Activated T-helper 2 cell treated with anti-CD3 and anti-CD28 coated beads, Interferon-gamma antibody, Interleukin-2, Interleukin-4, amounts not matched to agents 10 μg/mL and 5 μg/mL and 100 μg/mL, durations not matched to agents 14 hours and 24 hours and 36 hours (primary cell): ENCODE measurements around the gene DAAM2. TPM values are rescaled to one million over a fixed set of nuclear protein-coding genes. Genes with fewer than 3 reads are reported as not detected.

Experiments
- DNase-seq: peaks from one replicate; pipeline ENCODE4 v3.0.0; 2021; ENCODE audit warnings: low spot score
- H3K27ac Mint-ChIP-seq: one replicate; pipeline ENCODE4 v1.8.0; 2021; ENCODE audit warnings: mixed read lengths
- H3K27me3 Mint-ChIP-seq: one replicate; pipeline ENCODE4 v1.8.0; 2021; ENCODE audit warnings: low read depth, mixed read lengths
- H3K36me3 Mint-ChIP-seq: one replicate; pipeline ENCODE4 v1.8.0; 2021; ENCODE audit warnings: low read depth, mixed read lengths
- H3K4me1 Mint-ChIP-seq: one replicate; pipeline ENCODE4 v1.8.0; 2021; ENCODE audit warnings: low read depth, mixed read lengths
- H3K4me3 Mint-ChIP-seq: one replicate; pipeline ENCODE4 v1.8.0; 2021; ENCODE audit warnings: low read depth, mild to moderate bottlenecking, moderate library complexity, mixed read lengths
- H3K9me3 Mint-ChIP-seq: one replicate; pipeline ENCODE4 v1.8.0; 2021; ENCODE audit warnings: mixed read lengths
- intact Hi-C: fragments of 100-400 bp; cut with micrococcal nuclease; formaldehyde crosslinking; loops from one replicate; pipeline ENCODE4 v1.15.1; 2023
- total RNA-seq: library from RNA; stranded (reverse); gene quantifications from 2 replicates; pipeline ENCODE4 v1.2.3, GENCODE V29; 2022

DAAM2 gene
- total RNA-seq, 1 donor from 2014 or later = not detected

DNA sequence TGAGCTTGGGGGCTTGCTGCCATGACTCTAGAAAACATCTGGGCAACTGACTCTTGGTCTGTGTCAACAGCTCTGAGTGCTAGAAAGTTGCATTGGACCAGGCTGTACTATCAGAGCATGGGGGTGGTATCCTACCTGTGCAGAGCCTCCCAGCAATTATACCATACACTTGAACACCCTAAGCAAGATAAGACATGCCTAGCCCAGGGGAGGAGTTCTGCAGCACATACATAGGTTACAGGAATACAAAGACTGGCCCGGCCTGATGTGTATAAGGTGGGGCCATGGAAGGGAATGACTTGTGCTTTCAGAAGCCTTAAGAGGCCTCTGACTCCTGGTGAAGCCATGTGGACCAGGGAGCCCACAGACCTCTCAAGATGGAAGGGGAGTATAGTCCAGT is 153.4 kb downstream of the DAAM2 start:
- Mint-ChIP-seq H3K9me3 (no peaks in the 10 kb centered on the region), H3K27ac (no peak overlapping the region), H3K4me3 (no peak overlapping the region), H3K36me3 (no peaks in the 10 kb centered on the region), H3K4me1 (no peaks in the 10 kb centered on the region), H3K27me3 (peaks cover 2% of the 10 kb centered on the region)
- intact Hi-C loops = no loop called here
- DNase-seq = no peak

DNA sequence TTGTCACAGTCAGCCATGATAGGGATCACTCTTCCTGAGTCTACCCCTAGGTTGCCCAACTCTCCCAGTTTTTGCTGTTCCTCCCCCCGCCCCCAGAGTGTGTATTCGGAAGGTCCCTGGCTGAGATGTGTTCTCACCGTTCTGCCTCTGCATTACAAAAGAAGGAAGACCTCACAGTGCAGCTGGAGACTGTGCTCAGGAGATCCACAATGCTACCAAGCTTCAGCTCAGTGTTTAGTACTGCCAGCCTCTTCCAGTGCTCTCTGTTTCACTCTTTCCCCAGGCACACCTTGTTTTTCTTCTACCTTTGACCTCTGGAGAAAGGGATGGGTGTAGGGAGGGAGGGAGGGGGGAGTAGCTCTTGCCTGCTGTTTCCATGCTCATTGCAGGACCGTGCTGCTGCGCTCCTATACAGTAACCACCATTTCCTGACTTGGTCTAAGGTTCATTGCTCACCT is 155.5 kb downstream of the DAAM2 start:
- no peak for DNase-seq
- Mint-ChIP-seq H3K27me3 (peaks cover 2% of the 10 kb centered on the region), H3K9me3 (no peaks in the 10 kb centered on the region), H3K36me3 (no peaks in the 10 kb centered on the region), H3K4me1 (no peaks in the 10 kb centered on the region), H3K27ac (no peak overlapping the region), H3K4me3 (no peak overlapping the region)
- intact Hi-C loops = no loop called here

DNA sequence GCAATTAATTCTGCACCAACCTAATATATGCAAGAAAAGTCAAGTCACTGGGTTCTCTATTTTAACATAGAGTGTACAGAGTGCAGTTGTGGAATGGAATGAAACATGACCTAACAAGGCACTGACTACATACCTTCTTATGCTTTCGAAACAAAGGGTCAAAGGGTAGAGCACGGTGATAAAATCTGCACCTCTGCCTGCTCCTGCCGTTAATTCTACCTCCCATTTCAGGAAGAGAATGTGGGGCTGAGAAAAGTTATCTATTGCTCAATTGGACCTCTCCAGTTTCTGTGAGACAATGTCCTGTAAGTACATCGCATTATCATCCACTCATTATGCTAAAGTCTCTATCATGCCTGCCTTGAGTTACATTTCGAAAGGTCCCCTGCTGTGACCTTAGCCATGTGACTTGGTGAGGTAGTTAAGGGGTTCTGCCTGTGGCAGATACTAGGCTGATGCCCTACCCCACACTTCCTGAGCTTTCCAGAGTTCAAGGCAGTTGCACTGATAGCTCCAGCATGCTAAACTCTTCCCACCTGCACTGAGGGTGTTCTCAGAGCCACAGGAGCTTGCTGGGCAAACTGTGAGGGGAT is 156.1 kb downstream of the DAAM2 start:
- Mint-ChIP-seq H3K4me3 (no peak overlapping the region), H3K27ac (no peak overlapping the region), H3K36me3 (no peaks in the 10 kb centered on the region), H3K9me3 (no peaks in the 10 kb centered on the region), H3K4me1 (no peaks in the 10 kb centered on the region), H3K27me3 (peaks cover 2% of the 10 kb centered on the region)
- DNase-seq = no peak
- intact Hi-C loops = no loop called here

DNA sequence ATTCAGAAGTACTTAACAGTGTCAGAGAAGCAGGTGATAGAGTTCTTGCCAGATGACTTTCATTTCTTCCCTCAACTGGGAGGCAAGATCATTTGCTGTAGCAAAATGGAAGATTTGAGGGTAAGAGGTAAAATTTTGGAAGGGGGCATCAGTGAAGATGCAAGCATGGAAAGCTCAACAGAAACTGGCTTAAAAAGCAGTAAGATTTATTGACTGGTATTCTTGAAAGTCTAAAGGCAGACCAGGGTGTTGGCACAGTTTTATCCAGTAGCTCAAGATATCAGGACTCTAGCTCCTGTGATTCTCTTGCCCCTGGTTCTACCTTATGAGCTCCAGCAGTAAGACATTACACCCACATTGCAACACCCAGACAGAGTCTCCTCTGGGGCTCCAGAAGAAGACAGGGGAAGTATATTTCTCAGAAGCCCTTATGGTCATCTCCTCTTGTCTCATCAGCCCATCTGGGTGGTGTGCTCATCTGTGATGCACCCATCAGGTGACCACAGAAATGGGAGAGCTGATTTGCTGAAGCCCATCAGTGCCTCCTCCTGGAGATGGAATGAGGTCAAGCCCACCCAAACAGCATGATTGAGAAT is 158.0 kb downstream of the DAAM2 start:
- H3K27me3 Mint-ChIP-seq = peaks cover 2% of the 10 kb centered on the region

DNA sequence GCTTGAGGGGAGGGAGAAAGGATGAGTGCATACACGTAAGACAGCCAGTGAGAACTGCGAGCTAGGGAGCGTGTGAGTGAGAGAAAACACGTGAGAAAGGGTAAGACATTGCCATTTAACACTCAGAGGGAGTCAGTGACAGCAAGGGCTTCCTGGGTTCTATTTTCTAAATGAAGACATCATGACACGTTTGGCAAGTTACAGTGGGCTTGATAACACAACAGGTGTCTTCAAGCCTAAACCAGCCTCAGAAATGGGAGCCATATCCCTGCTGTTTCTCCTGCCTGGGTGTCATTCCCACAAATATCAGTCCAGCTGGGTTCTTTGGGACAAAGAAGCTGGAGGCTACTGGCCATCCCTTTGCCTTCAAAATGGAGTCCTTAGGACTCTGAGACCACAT is 159.0 kb downstream of the DAAM2 start:
- no peaks in the 10 kb centered on the region for H3K9me3 Mint-ChIP-seq
- intact Hi-C loops = no loop called here
- H3K4me1 Mint-ChIP-seq = no peaks in the 10 kb centered on the region
- H3K27me3 Mint-ChIP-seq = peaks cover 2% of the 10 kb centered on the region
- no peak for DNase-seq
- H3K36me3 Mint-ChIP-seq = no peaks in the 10 kb centered on the region
- no peak overlapping the region for H3K27ac Mint-ChIP-seq
- no peak overlapping the region for H3K4me3 Mint-ChIP-seq

More for the DNA sequence above, 158.0 kb downstream of the DAAM2 start:
- no peak overlapping the region for H3K4me3 Mint-ChIP-seq
- no peaks in the 10 kb centered on the region for H3K4me1 Mint-ChIP-seq
- H3K36me3 Mint-ChIP-seq = no peaks in the 10 kb centered on the region
- H3K27ac Mint-ChIP-seq = no peak overlapping the region
- intact Hi-C loops = no loop called here
- DNase-seq = no peak
- H3K9me3 Mint-ChIP-seq = no peaks in the 10 kb centered on the region

DNA sequence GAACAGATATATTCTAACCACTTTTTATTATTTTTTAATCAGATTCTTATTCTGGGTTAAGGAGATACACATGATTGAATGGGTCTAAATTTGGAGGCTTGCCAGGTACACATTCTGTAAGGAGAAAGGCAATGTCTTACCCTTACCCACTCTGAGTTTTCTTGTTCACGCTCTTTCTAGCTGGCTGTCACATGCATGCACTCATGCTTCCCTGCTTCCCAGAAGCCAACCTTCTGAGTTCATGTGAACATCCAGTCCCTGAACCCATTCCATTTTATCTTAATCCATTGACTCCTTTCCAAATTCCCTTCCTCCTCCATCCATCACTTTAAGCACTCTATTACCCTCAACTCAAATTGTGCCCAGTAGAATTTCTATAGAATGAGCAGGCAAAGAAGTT is 159.5 kb downstream of the DAAM2 start:
- H3K27ac Mint-ChIP-seq = no peak overlapping the region
- H3K4me3 Mint-ChIP-seq = no peak overlapping the region
- intact Hi-C loops = no loop called here

DNA sequence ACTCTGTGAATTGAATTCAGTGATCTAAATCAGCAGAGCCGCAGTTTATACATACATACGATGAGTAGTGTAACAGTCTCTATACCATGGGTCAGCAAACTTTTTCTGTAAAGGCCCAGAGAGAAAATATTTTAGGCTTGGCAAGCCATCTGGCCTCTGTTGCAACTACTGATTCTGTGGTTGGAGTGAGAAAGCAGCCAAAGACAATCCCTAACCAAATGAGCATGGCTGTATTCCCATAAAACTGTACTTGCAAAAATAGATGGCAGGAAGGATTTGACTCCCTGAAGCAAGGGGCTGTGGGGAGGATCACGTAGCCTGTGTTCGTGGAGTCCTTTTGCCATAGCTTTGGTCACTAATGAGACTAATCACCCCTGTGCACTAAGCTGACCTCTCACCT is 160.0 kb downstream of the DAAM2 start:
- H3K36me3 Mint-ChIP-seq = no peaks in the 10 kb centered on the region
- H3K4me1 Mint-ChIP-seq = no peaks in the 10 kb centered on the region
- H3K27ac Mint-ChIP-seq = no peak overlapping the region
- no peak for DNase-seq
- H3K9me3 Mint-ChIP-seq = no peaks in the 10 kb centered on the region
- no peaks in the 10 kb centered on the region for H3K27me3 Mint-ChIP-seq
- intact Hi-C loops = no loop called here
- H3K4me3 Mint-ChIP-seq = no peak overlapping the region

More for the DNA sequence above, 159.5 kb downstream of the DAAM2 start:
- Mint-ChIP-seq H3K27me3 (peaks cover under 1% of the 10 kb centered on the region), H3K4me1 (no peaks in the 10 kb centered on the region), H3K9me3 (no peaks in the 10 kb centered on the region), H3K36me3 (no peaks in the 10 kb centered on the region)
- no peak for DNase-seq

DNA sequence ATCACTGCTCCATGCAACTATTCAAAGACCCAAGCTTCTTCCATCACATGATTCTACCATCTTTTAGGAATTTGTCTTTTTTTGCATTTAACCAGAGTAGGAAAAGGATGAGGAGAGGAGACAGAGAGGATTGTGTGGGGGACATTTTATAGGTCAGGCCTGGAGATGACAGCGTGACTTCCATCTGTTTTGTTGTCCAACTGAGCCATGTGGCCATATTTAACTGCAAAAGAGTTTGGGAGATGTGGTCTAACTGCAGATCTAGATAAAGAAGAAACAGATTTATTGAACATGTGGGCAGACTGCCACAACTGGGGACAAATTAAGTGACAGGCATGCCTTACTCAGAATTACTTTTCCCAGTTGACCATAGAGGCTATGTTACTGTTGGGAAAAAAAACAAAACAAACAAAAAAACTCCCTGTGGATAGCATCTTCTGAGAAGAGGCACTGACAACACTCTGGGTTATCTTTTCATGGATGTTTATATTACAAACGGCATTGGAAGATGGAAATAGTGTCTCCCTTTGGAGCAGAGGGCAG is 161.0 kb downstream of the DAAM2 start:
- Mint-ChIP-seq H3K4me1 (no peaks in the 10 kb centered on the region), H3K36me3 (no peaks in the 10 kb centered on the region), H3K4me3 (no peak overlapping the region), H3K27me3 (no peaks in the 10 kb centered on the region), H3K27ac (no peak overlapping the region), H3K9me3 (no peaks in the 10 kb centered on the region)
- intact Hi-C loops = no loop called here
- DNase-seq = no peak

Other genes starting within 250 kb of the DAAM2 start
- 0.21 and 0.25 TPM in 2 replicates for gene KIF6, start 67.0 kb upstream of the DAAM2 start, total RNA-seq
- 1.2 and 1.6 TPM in 2 replicates for gene MOCS1, start 142.1 kb downstream of the DAAM2 start, total RNA-seq